IMR-90 (cell line): Measurements from ENCODE around the gene RER1. TPM values are rescaled to one million over a fixed set of nuclear protein-coding genes. Genes with fewer than 3 reads are reported as not detected.
"Not testable (repeated sequence)": the region's sequence is repeated elsewhere in the genome, so short reads cannot be mapped to it uniquely, and the experiment has no call there.

ENCODE experiments used
- ATAC-seq: fragments of 200-7000 bp; cut with Tn5 transposase; 2 replicates; pipeline ENCODE4 v1.9.1; 2020; ENCODE audit warnings: low read depth, mild to moderate bottlenecking, moderate library complexity
- BruUV-seq: library from RNA; stranded (reverse); fragments of 400-500 nt; replicated peaks from 2 replicates; lab custom pipeline; 2021; lab: Mats Ljungman, UMichigan
- CTCF ChIA-PET: fragments of 300-600 bp; formaldehyde crosslinking; extraction: SDS; loops from one replicate; lab custom pipeline; 2021; ENCODE audit warnings: antibody characterized with exemption; lab: Yijun Ruan, JAX
- POLR2A ChIA-PET: fragments of 300-600 bp; sonication (Branson Sonifier 250); formaldehyde crosslinking; loops from one replicate; lab custom pipeline; 2022; ENCODE audit warnings: antibody characterized with exemption; ENCODE audit not compliant: unreplicated experiment; lab: Charles Lee
- DNase-seq: peaks from one replicate; pipeline ENCODE4 v3.0.0; 2013
- H2AFZ ChIP-seq: replicated peaks from 2 replicates; pipeline ENCODE3; 2013; ENCODE audit warnings: low read length, mild to moderate bottlenecking; ENCODE audit not compliant: poor library complexity
- H2AK5ac ChIP-seq: 2 replicates; pipeline ENCODE4 v1.6.1; 2013; ENCODE audit warnings: low read depth, low read length, inconsistent platforms
- H2AK9ac ChIP-seq: replicated peaks from 2 replicates; pipeline ENCODE3; 2013; ENCODE audit warnings: mild to moderate bottlenecking, low read depth, low read length, moderate library complexity; ENCODE audit not compliant: poor library complexity
- H2BK120ac ChIP-seq: 2 replicates; pipeline ENCODE4 v1.6.1; 2013; ENCODE audit warnings: low read depth, low read length, inconsistent platforms
- H2BK15ac ChIP-seq: 3 replicates; pipeline ENCODE4 v1.6.1; 2013; ENCODE audit warnings: low read depth, low read length, inconsistent platforms
- H2BK20ac ChIP-seq: 2 replicates; pipeline ENCODE4 v1.6.1; 2013; ENCODE audit warnings: low read depth, mild to moderate bottlenecking, inconsistent platforms, low read length, moderate library complexity
- H2BK5ac ChIP-seq: 2 replicates; pipeline ENCODE4 v1.6.1; 2013; ENCODE audit warnings: mild to moderate bottlenecking, low read depth, low read length, inconsistent platforms; ENCODE audit not compliant: poor library complexity, severe bottlenecking
- H3K14ac ChIP-seq: replicated peaks from 2 replicates; pipeline ENCODE4 v1.6.1; 2013; ENCODE audit warnings: low read depth, low read length, inconsistent platforms
- H3K18ac ChIP-seq: 2 replicates; pipeline ENCODE4 v1.6.1; 2013; ENCODE audit warnings: low read depth, low read length, control low read depth
- H3K23ac ChIP-seq: 2 replicates; pipeline ENCODE4 v1.6.1; 2013; ENCODE audit warnings: low read depth, low read length, inconsistent platforms
- H3K27ac ChIP-seq: 2 replicates; pipeline ENCODE4 v1.5.1; 2013; ENCODE audit warnings: mild to moderate bottlenecking, control low read depth, low read length; ENCODE audit not compliant: insufficient read depth
- H3K27me3 ChIP-seq: 2 replicates; pipeline ENCODE4 v1.6.1; 2013; ENCODE audit warnings: low read length; ENCODE audit not compliant: control insufficient read depth, insufficient read depth
- H3K36me3 ChIP-seq: 2 replicates; pipeline ENCODE4 v1.6.1; 2013; ENCODE audit warnings: low read length, mixed read lengths; ENCODE audit not compliant: control insufficient read depth, insufficient read depth
- H3K4ac ChIP-seq: 2 replicates; pipeline ENCODE4 v1.6.1; 2013; ENCODE audit warnings: low read depth, low read length, inconsistent platforms
- H3K4me1 ChIP-seq: 2 replicates; pipeline ENCODE4 v1.6.1; 2013; ENCODE audit warnings: low read length, mixed read lengths; ENCODE audit not compliant: control insufficient read depth, insufficient read depth
- H3K4me2 ChIP-seq: 2 replicates; pipeline ENCODE4 v1.6.1; 2013; ENCODE audit warnings: low read depth, mild to moderate bottlenecking, control low read depth, low read length, moderate library complexity
- H3K4me3 ChIP-seq: 2 replicates; pipeline ENCODE4 v1.5.1; 2013; ENCODE audit warnings: low read depth, mild to moderate bottlenecking, control low read depth, low read length, moderate library complexity; ENCODE audit not compliant: insufficient read depth
- H3K56ac ChIP-seq: 2 replicates; pipeline ENCODE4 v1.6.1; 2013; ENCODE audit warnings: low read length, inconsistent platforms; ENCODE audit not compliant: insufficient read depth; ENCODE audit errors: extremely low read depth
- H3K79me1 ChIP-seq, 2 experiments: 2 replicates each; pipeline ENCODE4 v1.6.1; 2013; ENCODE audit warnings: low read length in 2 of 2, inconsistent platforms in 1 of 2, low read depth in 1 of 2
- H3K9ac ChIP-seq: 2 replicates; pipeline ENCODE4 v1.6.1; 2013; ENCODE audit warnings: low read depth, low read length, control low read depth
- H3K9me1 ChIP-seq: 2 replicates; pipeline ENCODE4 v1.6.1; 2013; ENCODE audit warnings: low read length, inconsistent platforms; ENCODE audit not compliant: insufficient read depth
- H3K9me3 ChIP-seq: 2 replicates; pipeline ENCODE4 v1.6.1; 2013; ENCODE audit warnings: low read length; ENCODE audit not compliant: control insufficient read depth, insufficient read depth
- H4K20me1 ChIP-seq: 2 replicates; pipeline ENCODE4 v1.6.1; 2013; ENCODE audit warnings: low read length, inconsistent platforms; ENCODE audit not compliant: insufficient read depth
- H4K5ac ChIP-seq: 2 replicates; pipeline ENCODE4 v1.6.1; 2013; ENCODE audit warnings: mild to moderate bottlenecking, low read depth, low read length, control low read depth
- H4K8ac ChIP-seq, 2 experiments: 2 replicates each; pipeline ENCODE4 v1.6.1; 2013; ENCODE audit warnings: low read depth in 2 of 2, low read length in 2 of 2, control low read depth in 1 of 2, inconsistent platforms in 1 of 2
- H4K91ac ChIP-seq: 2 replicates; pipeline ENCODE4 v1.6.1; 2013; ENCODE audit warnings: low read depth, low read length, inconsistent platforms; ENCODE audit not compliant: insufficient read depth
- WGBS, 2 experiments: methylation state at CpG; one replicate each; pipeline versions ENCODE4 v1.1.5 to v1.1.7; 2013; ENCODE audit warnings: missing lambda C conversion rate in 2 of 2; ENCODE audit not compliant: insufficient read length in 1 of 2; ENCODE audit errors: extremely low coverage in 2 of 2; 5-methylcytosine and 5-hydroxymethylcytosine counted together
- dilution Hi-C: fragments of 300-500 bp; cut with HindIII; formaldehyde crosslinking; loops from one replicate; pipeline ENCODE4 v1.14.3; 2018; ENCODE audit warnings: low sequenced_read_pairs; ENCODE audit not compliant: unreplicated experiment
- in situ Hi-C: fragments of 300-500 bp; cut with MboI; formaldehyde crosslinking; loops from 3 replicates; pipeline ENCODE4 v1.14.3; 2019; ENCODE audit warnings: low sequenced_read_pairs, inconsistent platforms, mixed read lengths
- intact Hi-C: fragments of 100-400 bp; cut with micrococcal nuclease; formaldehyde crosslinking; loops from 2 replicates; pipeline ENCODE4 v1.10.0; 2022
- polyA plus RNA-seq, 3 experiments: library from polyadenylated mRNA; depleted of rRNA; stranded (reverse); fragments of >200 nt; gene quantifications; 2 replicates each; pipeline ENCODE4 v1.2.3, GENCODE V29; 2012; ENCODE audit warnings: low replicate concordance in 1 of 3
- total RNA-seq: library from RNA; depleted of rRNA; stranded (reverse); fragments of >200 nt; gene quantifications from 2 replicates; pipeline ENCODE4 v1.2.3, GENCODE V29; 2012

The RER1 gene
- total and polyA plus RNA-seq, 2 of the 4 experiments (the other 2 are of a cell fraction): 47.1 to 240 TPM

- CTCF ChIA-PET, H3K4me1 ChIP-seq, H3K4me3 ChIP-seq, H3K79me1 ChIP-seq, DNase-seq, intact Hi-C loops, H4K5ac ChIP-seq, H2AK9ac ChIP-seq, H3K36me3 ChIP-seq, H3K14ac ChIP-seq, H2BK20ac ChIP-seq, H3K9me3 ChIP-seq, H4K8ac ChIP-seq, H2BK120ac ChIP-seq, H2AK5ac ChIP-seq, H2BK5ac ChIP-seq, H3K18ac ChIP-seq, H2BK15ac ChIP-seq, H3K4me2 ChIP-seq, H3K27ac ChIP-seq, H3K56ac ChIP-seq, dilution Hi-C loops, H2AFZ ChIP-seq, H3K23ac ChIP-seq, POLR2A ChIA-PET, H4K91ac ChIP-seq, H4K20me1 ChIP-seq, H3K4ac ChIP-seq, H3K9ac ChIP-seq, ATAC-seq, H3K9me1 ChIP-seq, BruUV-seq: not testable (repeated sequence)
- peaks cover 50% of the 10 kb centered on the region for H3K27me3 ChIP-seq
- WGBS, 2 experiments: 93% methylated on average over 14 of the region's 23 CpGs; no CpG with 5 or more reads in 1 of the 2 experiments
- in situ Hi-C loops: loop anchor here (25.0 kb wide), 1 partner anchor 622 kb away; the partner anchor contains the start of gene PRDM16
Measured at GRCh38 chr1:2440346-2440745, 48.7 kb downstream of the RER1 start.
